ENCODE data around the gene TOR3A. TPM values are rescaled to one million over a fixed set of nuclear protein-coding genes. Genes with fewer than 3 reads are reported as not detected.

The TOR3A gene
- total RNA-seq, 1 donor from 2014 or later: 8.2 TPM

DNA sequence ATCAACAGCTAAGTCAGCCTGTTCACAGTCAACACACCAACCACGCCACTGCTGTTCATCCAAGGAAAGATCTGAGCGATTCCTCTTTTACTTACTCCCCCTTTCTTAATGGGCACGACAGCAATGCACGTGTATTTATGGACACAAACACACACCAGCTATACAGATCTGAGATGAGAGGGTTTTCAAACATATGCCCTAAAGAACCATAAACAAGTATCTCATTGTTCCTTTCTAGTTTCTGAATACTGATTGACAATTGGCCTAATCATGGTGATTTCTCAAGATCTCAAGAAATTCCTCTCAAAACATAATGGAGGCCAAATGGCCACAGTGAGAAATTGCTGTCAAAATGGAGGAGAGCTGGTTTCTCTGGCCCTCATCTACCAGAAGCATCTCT lies 18.0 kb downstream of the TOR3A start:
- no peak for DNase-seq
- peaks cover 2% of the 10 kb centered on the region for H3K27me3 Mint-ChIP-seq (ENCODE audit: unreplicated experiment)
- no peak for TF ChIP-seq CTCF (IDR thresholded peaks at IDR 0.05; ENCODE audit: partially characterized antibody, unreplicated experiment)
- no peaks in the 10 kb centered on the region for H3K36me3 Mint-ChIP-seq (ENCODE audit: unreplicated experiment)
- no peaks in the 10 kb centered on the region for H3K9me3 Mint-ChIP-seq (ENCODE audit: unreplicated experiment)
- H3K4me1 Mint-ChIP-seq (ENCODE audit: low read depth, unreplicated experiment): peaks cover 8% of the 10 kb centered on the region
- no peak overlapping the region for H3K4me3 Mint-ChIP-seq (ENCODE audit: unreplicated experiment)
- H3K27ac Mint-ChIP-seq (ENCODE audit: unreplicated experiment): no peak overlapping the region

- no peak for DNase-seq
- H3K27me3 Mint-ChIP-seq (ENCODE audit: unreplicated experiment): no peaks in the 10 kb centered on the region
- H3K36me3 Mint-ChIP-seq (ENCODE audit: unreplicated experiment): no peaks in the 10 kb centered on the region
- no peak overlapping the region for H3K27ac Mint-ChIP-seq (ENCODE audit: unreplicated experiment)
- H3K9me3 Mint-ChIP-seq (ENCODE audit: unreplicated experiment): no peaks in the 10 kb centered on the region
- H3K4me1 Mint-ChIP-seq (ENCODE audit: low read depth, unreplicated experiment): peaks cover 2% of the 10 kb centered on the region
- no peak overlapping the region for H3K4me3 Mint-ChIP-seq (ENCODE audit: unreplicated experiment)
- TF ChIP-seq CTCF (IDR thresholded peaks at IDR 0.05; ENCODE audit: partially characterized antibody, unreplicated experiment): no peak
These were observed 19.7 kb downstream of the TOR3A start for GRCh38 chr1:179101566-179101965.

DNA sequence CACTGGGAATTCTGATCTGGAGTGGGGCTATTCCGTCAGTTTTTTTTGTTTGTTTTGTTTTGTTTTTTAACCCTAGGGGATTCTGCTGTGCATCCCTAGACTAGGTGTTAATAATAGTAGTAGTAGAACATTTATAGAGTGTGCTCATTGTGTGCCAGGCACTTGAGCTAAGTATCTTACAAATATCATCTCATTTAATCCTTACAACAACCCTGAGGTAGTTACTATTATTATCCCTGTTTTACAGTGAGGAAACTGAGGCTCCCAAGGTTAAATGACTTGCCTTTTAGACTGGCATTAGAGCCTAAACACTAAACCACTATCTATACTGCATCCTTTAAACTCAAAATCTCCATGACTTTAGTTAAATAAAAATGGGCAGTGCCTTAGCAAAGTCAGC lies 22.1 kb downstream of the TOR3A start:
- no peak for DNase-seq
- H3K9me3 Mint-ChIP-seq (ENCODE audit: unreplicated experiment): no peaks in the 10 kb centered on the region
- H3K27ac Mint-ChIP-seq (ENCODE audit: unreplicated experiment): no peak overlapping the region
- no peaks in the 10 kb centered on the region for H3K27me3 Mint-ChIP-seq (ENCODE audit: unreplicated experiment)
- H3K4me3 Mint-ChIP-seq (ENCODE audit: unreplicated experiment): no peak overlapping the region
- TF ChIP-seq CTCF (IDR thresholded peaks at IDR 0.05; ENCODE audit: partially characterized antibody, unreplicated experiment): no peak
- no peaks in the 10 kb centered on the region for H3K36me3 Mint-ChIP-seq (ENCODE audit: unreplicated experiment)
- peaks cover 8% of the 10 kb centered on the region for H3K4me1 Mint-ChIP-seq (ENCODE audit: low read depth, unreplicated experiment)

DNA sequence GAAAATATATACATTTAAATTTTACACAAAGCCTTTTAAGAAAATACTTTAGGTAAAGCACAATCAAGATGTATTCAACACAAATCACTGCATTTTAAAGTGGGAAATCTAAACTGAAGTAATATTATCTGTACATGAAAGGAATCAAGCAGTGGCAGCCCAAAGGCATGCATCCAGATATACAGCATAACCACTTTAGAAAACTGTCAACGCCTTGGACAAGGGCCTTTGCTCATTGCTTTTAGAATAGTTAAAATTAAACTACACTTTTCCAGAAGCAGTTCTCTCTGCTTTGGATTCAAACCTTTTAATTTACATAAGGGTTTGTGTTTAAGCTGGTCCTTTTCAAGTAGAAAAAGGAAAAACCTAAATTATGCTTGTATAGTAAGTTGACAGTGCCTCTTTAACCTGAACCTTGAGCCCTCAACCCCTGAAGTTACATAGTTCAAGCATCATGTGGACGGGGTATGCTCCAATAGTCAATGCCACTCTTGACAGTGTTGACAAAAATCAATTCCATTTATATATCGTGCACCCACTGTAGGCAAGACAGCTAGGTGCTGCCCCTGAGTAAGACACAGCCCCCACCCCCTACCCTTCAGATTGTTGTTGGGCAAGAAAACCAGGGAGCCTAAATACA lies 22.9 kb downstream of the TOR3A start:
- H3K4me1 Mint-ChIP-seq (ENCODE audit: low read depth, unreplicated experiment): peaks cover 8% of the 10 kb centered on the region
- no peak for DNase-seq
- no peaks in the 10 kb centered on the region for H3K9me3 Mint-ChIP-seq (ENCODE audit: unreplicated experiment)
- no peak overlapping the region for H3K27ac Mint-ChIP-seq (ENCODE audit: unreplicated experiment)
- no peaks in the 10 kb centered on the region for H3K27me3 Mint-ChIP-seq (ENCODE audit: unreplicated experiment)
- no peak for TF ChIP-seq CTCF (IDR thresholded peaks at IDR 0.05; ENCODE audit: partially characterized antibody, unreplicated experiment)
- peaks cover 3% of the 10 kb centered on the region for H3K36me3 Mint-ChIP-seq (ENCODE audit: unreplicated experiment)
- no peak overlapping the region for H3K4me3 Mint-ChIP-seq (ENCODE audit: unreplicated experiment)

GRCh38 chr1:179105393-179105792 lies 23.5 kb downstream of the TOR3A start:
- Mint-ChIP-seq H3K27ac (ENCODE audit: unreplicated experiment) (no peak overlapping the region), H3K4me1 (ENCODE audit: low read depth, unreplicated experiment) (peaks cover 8% of the 10 kb centered on the region), H3K36me3 (ENCODE audit: unreplicated experiment) (peaks cover 3% of the 10 kb centered on the region), H3K9me3 (ENCODE audit: unreplicated experiment) (peaks cover 2% of the 10 kb centered on the region), H3K27me3 (ENCODE audit: unreplicated experiment) (no peaks in the 10 kb centered on the region), H3K4me3 (ENCODE audit: unreplicated experiment) (no peak overlapping the region)
- DNase-seq: no peak
- peak; percentile 31 for TF ChIP-seq CTCF (IDR thresholded peaks at IDR 0.05; ENCODE audit: partially characterized antibody, unreplicated experiment)
